COLO829 (cell line): Measurements from ENCODE around the gene KCNH2.

Experiments used
- DNase-seq: peaks from one replicate; pipeline ENCODE4 v3.0.0; 2012; ENCODE audit warnings: low spot score

The KCNH2 gene

GRCh38 chr7:150973571-150974451 is 4.3 kb downstream of the KCNH2 start:
- no peak for DNase-seq

GRCh38 chr7:150972741-150973140 is 5.4 kb downstream of the KCNH2 start:
- no peak for DNase-seq

GRCh38 chr7:150972023-150972468 is 6.1 kb downstream of the KCNH2 start:
- no peak for DNase-seq

- DNase-seq, result no peak
Measured at GRCh38 chr7:150971242-150972022, 6.7 kb downstream of the KCNH2 start.

GRCh38 chr7:150970424-150970823 is 7.7 kb downstream of the KCNH2 start:
- no peak for DNase-seq

- DNase-seq, result no peak
Measured at GRCh38 chr7:150969475-150969874, 8.6 kb downstream of the KCNH2 start.

- DNase-seq, result no peak
Measured at GRCh38 chr7:150968734-150969372, 9.3 kb downstream of the KCNH2 start.

- no peak for DNase-seq
Measured at GRCh38 chr7:150968056-150968733, 9.9 kb downstream of the KCNH2 start.

GRCh38 chr7:150967349-150967748 is 10.8 kb downstream of the KCNH2 start:
- DNase-seq, result no peak

- no peak for DNase-seq
Measured at GRCh38 chr7:150966002-150966401, 12.1 kb downstream of the KCNH2 start.

- no peak for DNase-seq
Measured at GRCh38 chr7:150965273-150965830, 12.8 kb downstream of the KCNH2 start.

- no peak for DNase-seq
Measured at GRCh38 chr7:150964593-150965111, 13.5 kb downstream of the KCNH2 start.

- no peak for DNase-seq
Measured at GRCh38 chr7:150963707-150964559, 14.2 kb downstream of the KCNH2 start.

GRCh38 chr7:150962553-150963399 is 15.3 kb downstream of the KCNH2 start:
- peak; percentile 80 for DNase-seq

GRCh38 chr7:150962290-150962552 is 15.9 kb downstream of the KCNH2 start:
- DNase-seq, result no peak

- no peak for DNase-seq
Measured at GRCh38 chr7:150961510-150962289, 16.4 kb downstream of the KCNH2 start.

GRCh38 chr7:150959739-150960734 is 18.1 kb downstream of the KCNH2 start:
- no peak for DNase-seq

GRCh38 chr7:150959081-150959480 is 19.0 kb downstream of the KCNH2 start:
- DNase-seq, result no peak
